HG03439 (cell line): ENCODE results near the gene RAPGEF5.

Experiments
- ATAC-seq: cut with Tn5 transposase; IDR thresholded peaks from one replicate; pipeline ENCODE4 v1.9.1; 2021; ENCODE audit warnings: mild to moderate bottlenecking, moderate library complexity; ENCODE audit not compliant: unreplicated experiment

RAPGEF5 gene

GRCh38 chr7:22229148-22229547 is 127.8 kb downstream of the RAPGEF5 start:
- no peak for ATAC-seq

GRCh38 chr7:22223807-22224206 is 133.1 kb downstream of the RAPGEF5 start:
- ATAC-seq: no peak

- ATAC-seq: no peak
These were observed 136.0 kb downstream of the RAPGEF5 start for GRCh38 chr7:22220941-22221340.

GRCh38 chr7:22219739-22220493 is 137.0 kb downstream of the RAPGEF5 start:
- ATAC-seq: no peak

DNA sequence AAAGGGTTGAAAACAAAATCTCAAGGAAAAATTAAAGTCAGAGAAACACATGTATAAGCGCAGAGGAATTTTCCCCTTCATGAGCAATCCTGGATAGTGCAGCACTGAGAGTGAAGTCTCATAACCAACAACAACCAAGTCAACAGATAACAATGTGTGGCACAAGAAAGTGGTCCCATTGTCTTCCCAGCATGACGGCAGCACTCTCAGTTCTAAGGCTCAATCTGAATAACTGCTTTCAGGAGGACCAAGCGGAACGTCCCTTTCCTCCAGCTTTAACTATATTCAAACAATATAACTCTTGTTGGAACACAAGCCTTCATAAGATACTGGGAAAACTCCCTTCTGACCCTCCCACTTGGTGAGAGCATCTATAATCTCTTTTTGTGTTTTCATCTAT is 137.9 kb downstream of the RAPGEF5 start:
- no peak for ATAC-seq

DNA sequence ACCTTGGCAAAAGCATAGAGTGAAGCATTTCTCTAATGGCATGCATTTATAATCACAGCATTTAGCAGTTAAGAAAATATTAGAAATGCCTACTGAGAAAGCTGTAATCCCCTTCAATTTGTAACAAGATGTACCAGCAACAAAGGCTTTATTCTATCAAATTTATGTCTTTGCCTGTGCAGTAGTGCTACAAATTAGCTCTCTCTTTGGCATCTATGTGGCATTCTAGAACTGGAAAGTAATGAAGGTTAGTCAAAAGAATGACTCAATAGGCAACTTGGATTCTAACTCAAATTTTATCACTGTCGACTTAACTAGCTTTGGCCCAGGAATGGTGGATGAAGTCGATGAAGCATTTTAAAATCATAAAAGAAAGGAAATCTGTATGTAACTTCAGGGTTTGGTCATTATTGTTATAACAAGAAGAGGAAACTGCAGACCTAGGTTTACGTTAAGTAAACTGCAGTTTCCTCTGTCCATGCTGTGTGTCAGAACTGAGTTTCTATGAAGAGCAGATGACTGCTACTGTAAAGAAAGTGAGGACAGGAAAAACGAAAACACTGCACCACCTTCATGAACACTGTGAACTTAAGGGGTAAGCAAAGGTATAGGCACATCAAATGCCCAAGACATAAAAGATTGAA is 140.0 kb downstream of the RAPGEF5 start:
- no peak for ATAC-seq

- ATAC-seq: no peak
These were observed 140.6 kb downstream of the RAPGEF5 start for GRCh38 chr7:22216309-22216708.

DNA sequence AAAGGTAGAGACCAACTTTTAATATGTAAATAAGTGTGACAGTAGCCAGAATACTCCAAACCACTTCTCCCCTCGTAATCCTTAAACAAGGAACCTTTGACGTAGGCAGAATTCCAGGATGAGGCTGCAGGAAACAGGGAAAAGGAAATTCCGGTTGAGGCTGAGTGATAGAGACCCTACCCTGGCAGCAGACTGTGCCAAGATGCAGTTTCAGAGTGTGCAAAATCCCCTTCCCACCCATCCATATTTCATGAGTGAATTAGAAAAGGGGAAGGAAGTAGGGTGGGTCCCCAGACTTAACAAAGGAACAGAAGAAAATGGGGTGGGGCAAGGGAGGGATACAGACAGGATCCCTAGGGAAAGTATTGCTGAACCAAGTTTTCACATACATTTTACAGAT is 143.0 kb downstream of the RAPGEF5 start:
- ATAC-seq: no peak

- ATAC-seq: no peak
These were observed 143.9 kb downstream of the RAPGEF5 start for GRCh38 chr7:22213081-22213480.

DNA sequence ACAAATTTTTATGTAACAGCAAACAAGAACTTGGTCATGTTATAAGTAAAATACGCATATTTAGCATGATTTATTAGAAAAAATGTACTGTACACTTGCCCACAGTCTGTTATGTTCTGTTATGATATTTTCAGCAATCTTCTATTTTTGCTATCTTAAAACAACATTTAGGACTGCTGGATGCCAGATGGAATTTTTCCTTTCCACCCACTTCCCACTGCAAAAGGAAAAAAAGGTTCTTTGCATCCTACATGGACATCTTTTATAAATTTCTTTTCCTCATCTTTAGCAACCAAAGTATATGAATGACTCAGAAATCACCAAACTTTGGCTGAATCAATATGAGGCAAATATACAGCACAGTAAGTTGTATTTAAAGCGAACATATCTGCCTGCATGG is 146.0 kb downstream of the RAPGEF5 start:
- no peak for ATAC-seq

- ATAC-seq: no peak
These were observed 146.6 kb downstream of the RAPGEF5 start for GRCh38 chr7:22210355-22210754.

- ATAC-seq: no peak
These were observed 148.2 kb downstream of the RAPGEF5 start for GRCh38 chr7:22208799-22209198.

DNA sequence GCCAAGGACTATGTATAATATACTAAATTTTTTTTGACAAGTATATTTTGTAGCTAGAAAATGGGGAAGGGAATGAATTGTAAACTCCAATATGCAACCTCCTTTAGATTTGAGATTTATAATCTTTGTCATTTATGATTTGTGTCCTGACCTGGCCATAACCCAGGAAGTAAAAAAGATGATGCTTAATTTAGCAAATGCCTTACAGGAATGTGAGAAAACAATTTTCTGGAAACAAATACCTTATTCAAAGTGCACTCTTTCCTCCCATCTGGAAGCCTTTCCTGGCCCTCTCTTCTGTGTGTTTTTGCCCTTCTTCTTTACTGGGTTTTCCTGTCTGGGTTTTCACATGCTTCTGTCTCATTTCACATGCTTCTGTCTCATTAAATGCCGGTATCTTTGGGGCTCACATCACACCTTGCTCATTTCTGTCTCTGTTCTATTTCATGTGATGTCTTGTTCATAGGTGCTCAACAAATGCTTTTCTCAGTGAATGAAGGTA is 149.2 kb downstream of the RAPGEF5 start:
- ATAC-seq: no peak

- ATAC-seq: no peak
These were observed 151.3 kb downstream of the RAPGEF5 start for GRCh38 chr7:22205631-22206030.

DNA sequence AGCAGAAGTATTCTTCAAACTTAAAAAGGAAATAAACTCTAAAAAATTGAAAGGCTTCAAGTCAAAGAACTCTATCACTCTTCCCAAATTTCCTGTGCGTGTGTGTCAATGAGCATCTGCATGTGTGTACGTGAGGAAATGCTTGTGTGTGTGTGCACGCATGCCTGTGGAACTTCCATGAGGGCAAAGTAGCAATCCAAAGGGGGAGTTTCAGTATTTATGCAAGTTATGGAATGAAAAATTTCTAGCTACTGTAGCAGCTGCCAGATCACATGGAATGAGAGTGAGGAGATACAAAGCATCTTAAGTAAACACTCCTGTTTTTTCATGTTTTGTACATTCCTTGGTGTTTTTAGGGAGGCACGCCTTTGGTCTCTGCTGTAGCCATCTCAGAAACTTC is 152.6 kb downstream of the RAPGEF5 start:
- ATAC-seq: no peak

DNA sequence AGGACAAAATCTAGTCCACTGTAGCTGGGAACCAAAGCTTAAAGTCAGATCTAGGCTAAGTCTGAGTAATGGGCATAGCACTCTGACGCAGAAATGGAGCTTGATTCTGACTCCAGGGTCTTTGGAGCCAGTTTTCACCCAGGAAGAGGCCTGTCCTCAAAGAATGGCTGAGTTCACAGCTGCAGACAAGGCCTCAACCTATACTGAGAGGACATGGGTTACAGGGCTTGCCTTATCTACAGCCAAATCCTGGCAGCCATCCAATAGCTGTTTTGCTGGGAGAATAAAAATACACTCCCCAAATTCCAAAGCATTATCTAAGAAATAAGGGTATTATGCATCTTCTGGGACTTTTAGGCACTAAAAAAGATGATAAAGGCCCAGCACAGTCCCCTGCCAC is 154.8 kb downstream of the RAPGEF5 start:
- ATAC-seq: no peak

- ATAC-seq: no peak
These were observed 155.6 kb downstream of the RAPGEF5 start for GRCh38 chr7:22201186-22201880.

- no peak for ATAC-seq
These were observed 156.2 kb downstream of the RAPGEF5 start for GRCh38 chr7:22200777-22201176.

DNA sequence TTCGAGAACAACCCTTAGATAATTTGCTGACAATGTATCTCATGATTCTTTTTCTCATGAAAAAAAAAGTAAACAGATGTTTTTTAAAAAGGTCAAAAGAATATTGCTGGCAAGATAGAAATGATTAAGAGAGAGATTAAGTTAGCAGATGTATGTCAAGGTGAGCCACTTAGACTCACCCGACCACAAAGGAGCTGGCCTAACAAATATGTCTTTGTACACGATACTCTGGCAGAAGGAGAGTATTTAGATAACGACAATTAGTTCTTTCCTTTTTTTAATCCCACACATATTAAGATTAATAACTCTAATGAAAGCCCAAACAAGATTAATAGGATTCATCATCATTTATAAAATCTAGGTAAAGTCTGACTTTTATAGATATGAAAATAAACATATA is 156.7 kb downstream of the RAPGEF5 start:
- no peak for ATAC-seq

DNA sequence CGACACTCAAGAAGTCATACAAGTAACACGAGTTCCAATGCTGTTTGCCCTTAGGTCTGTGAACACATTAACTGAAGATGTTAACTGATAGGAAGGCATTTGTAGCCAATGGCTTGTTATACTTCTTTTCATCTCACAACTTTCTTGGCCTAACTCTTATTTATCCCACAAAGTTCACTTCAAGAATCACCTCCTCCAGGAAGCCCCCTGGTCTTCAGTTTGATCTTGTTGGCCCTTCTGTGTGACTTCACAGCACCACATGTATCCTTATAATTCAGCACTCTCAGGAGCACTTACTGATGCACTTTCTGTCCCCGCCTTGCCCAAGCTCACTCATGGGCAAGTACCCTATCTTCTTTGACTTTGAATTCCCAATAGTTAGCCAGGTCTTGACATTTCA is 159.6 kb downstream of the RAPGEF5 start:
- no peak for ATAC-seq

DNA sequence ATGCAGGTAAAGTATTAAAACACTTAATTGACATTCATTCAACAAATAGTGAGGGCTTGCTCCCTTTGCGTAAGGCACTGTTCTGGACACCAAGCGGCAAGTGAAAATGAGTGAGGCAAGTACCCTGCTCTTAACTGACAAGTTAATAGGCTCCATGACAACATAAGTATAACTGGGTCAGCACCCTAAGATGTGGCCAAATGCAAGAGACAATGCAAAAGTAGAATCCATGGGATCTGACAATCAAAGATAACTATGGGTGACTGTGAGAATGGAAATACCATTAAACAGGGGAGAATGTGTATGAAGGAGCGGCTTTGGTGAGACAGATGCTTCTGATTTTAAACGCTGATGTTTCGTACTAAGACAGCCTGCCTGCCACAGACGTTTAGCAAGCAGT is 160.5 kb downstream of the RAPGEF5 start:
- ATAC-seq: no peak
